A673 (cell line): ENCODE measurements around the gene CTXND2.

Experiments
- CTCF ChIP-seq: fragments of 300-800, 200-600 bp; sonication (generic); conservative IDR thresholded peaks from 2 replicates; pipeline ENCODE4 v1.5.1; 2017; ENCODE audit warnings: low read depth, mild to moderate bottlenecking, antibody characterized with exemption, low read length, moderate library complexity, mixed read lengths
- EZH2 ChIP-seq: fragments of 200-600 bp; sonication (generic); IDR thresholded peaks from 2 replicates; pipeline ENCODE4 v1.6.1; 2017; ENCODE audit warnings: borderline replicate concordance, low read depth, mild to moderate bottlenecking, mixed read lengths, antibody characterized with exemption, low read length; ENCODE audit not compliant: poor library complexity, severe bottlenecking

- TF ChIP-seq CTCF (no peak), EZH2 (no peak)
Measured at GRCh38 chr1:150960646-150961045, 73.7 kb downstream of the CTXND2 start.
